ENCODE results near the gene CTBP1.

CTBP1 gene

DNA sequence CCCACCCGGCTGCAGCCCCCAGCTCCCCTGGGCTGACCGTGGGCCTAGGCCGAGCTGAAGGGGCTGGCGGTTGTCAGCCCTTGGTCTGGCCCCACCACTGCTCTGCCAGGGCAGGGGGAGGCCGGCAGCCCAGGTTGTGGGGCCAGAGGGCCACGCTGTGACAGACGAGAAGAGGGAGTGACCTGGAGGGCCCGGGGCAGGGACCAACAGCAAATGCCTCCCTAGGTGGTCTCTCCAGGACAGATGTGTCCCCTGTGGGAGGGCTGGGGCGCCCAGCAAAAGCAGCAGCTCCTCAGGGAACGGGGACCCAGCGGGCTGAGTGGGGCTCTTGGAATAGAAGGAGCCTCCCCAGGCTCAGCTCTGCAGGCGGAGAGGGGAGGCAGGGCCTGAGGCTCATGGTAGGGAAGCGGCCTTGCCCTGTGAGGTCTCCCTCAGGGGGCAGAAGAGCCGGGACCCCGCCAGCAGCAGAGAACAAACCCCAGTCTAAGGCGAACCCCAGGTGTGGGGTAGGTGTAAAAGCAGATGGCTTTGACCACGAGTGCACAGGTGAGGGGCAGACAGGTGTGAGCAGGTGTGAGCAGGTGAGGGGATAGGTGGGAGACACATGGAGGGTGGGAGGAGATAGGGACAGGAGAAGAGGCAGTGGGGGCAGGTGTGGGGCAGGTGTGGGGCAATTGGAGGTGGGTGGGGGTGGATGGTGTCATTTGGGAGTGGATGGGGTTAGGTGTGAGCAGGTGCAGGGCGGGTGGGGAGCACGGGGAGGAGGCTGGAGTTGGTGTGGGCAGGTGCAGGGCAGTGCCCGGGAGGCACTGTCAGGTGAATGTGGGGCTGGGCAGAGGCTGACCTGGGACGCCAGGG is 42.4 kb downstream of the CTBP1 start:
- Histone ChIP-seq H3K27ac (ENCODE audit: insufficient read depth in 1 of 2, low read depth in 1 of 2, low read length in 2 of 2, poor library complexity in 1 of 2, severe bottlenecking in 2 of 2) (no peak overlapping the region), H3K27me3 (replicated peaks in 2 of 5; ENCODE audit: control insufficient read depth in 4 of 5, insufficient read depth in 5 of 5, low read length in 4 of 5) (no peaks in the 10 kb centered on the region), H3K4me1 (ENCODE audit: control extremely low read depth in 1 of 4, control insufficient read depth in 4 of 4, insufficient read depth in 4 of 4, low read length in 3 of 4) (peaks cover 0 to 28% (median 16%) of the 10 kb centered on the region in 4 experiments), H3K9me3 (ENCODE audit: control extremely low read depth in 1 of 5, control insufficient read depth in 4 of 5, insufficient read depth in 2 of 5, low read depth in 1 of 5, low read length in 4 of 5) (no peaks in the 10 kb centered on the region), H3K4me3 (ENCODE audit: control insufficient read depth in 1 of 7, extremely low read depth in 1 of 7, insufficient read depth in 4 of 7, low read depth in 2 of 7, low read length in 6 of 7) (no peak overlapping the region), H3K36me3 (ENCODE audit: control insufficient read depth in 4 of 4, insufficient read depth in 4 of 4, low read length in 3 of 4) (peaks cover 4 to 15% (median 9%) of the 10 kb centered on the region in 4 experiments)
- ChIA-PET POLR2A (no interaction called here), CTCF (interaction anchor here (1.1 kb wide), 1 partner anchor 39 kb away, joined by 5 read pairs; no protein-coding TSS in a partner anchor)
- 95% methylated on average over 21 of the region's 21 CpGs for WGBS (ENCODE audit: insufficient coverage)
- DNase-seq = no peak

GRCh38 chr4:1205586-1206298 is 43.2 kb downstream of the CTBP1 start:
- Histone ChIP-seq H3K27me3 (replicated peaks in 2 of 5; ENCODE audit: control insufficient read depth in 4 of 5, insufficient read depth in 5 of 5, low read length in 4 of 5) (no peaks in the 10 kb centered on the region), H3K9me3 (ENCODE audit: control extremely low read depth in 1 of 5, control insufficient read depth in 4 of 5, insufficient read depth in 2 of 5, low read depth in 1 of 5, low read length in 4 of 5) (no peaks in the 10 kb centered on the region), H3K4me3 (ENCODE audit: control insufficient read depth in 1 of 7, extremely low read depth in 1 of 7, insufficient read depth in 4 of 7, low read depth in 2 of 7, low read length in 6 of 7) (no peak overlapping the region), H3K27ac (ENCODE audit: insufficient read depth in 1 of 2, low read depth in 1 of 2, low read length in 2 of 2, poor library complexity in 1 of 2, severe bottlenecking in 2 of 2) (no peak overlapping the region), H3K36me3 (ENCODE audit: control insufficient read depth in 4 of 4, insufficient read depth in 4 of 4, low read length in 3 of 4) (peaks cover 1 to 7% (median 4%) of the 10 kb centered on the region in 4 experiments), H3K4me1 (ENCODE audit: control extremely low read depth in 1 of 4, control insufficient read depth in 4 of 4, insufficient read depth in 4 of 4, low read length in 3 of 4) (peaks cover 0 to 35% (median 24%) of the 10 kb centered on the region in 4 experiments)
- CTCF ChIA-PET = interaction anchor here (1.1 kb wide), 1 partner anchor 38 kb away, joined by 5 read pairs; no protein-coding TSS in a partner anchor
- DNase-seq = no peak
- POLR2A ChIA-PET = no interaction called here
- WGBS (ENCODE audit: insufficient coverage) = 89% methylated on average over 12 of the region's 17 CpGs

- H3K4me3 ChIP-seq (ENCODE audit: control insufficient read depth in 1 of 7, extremely low read depth in 1 of 7, insufficient read depth in 4 of 7, low read depth in 2 of 7, low read length in 6 of 7) = no peak overlapping the region
- H3K27me3 ChIP-seq (replicated peaks in 2 of 5; ENCODE audit: control insufficient read depth in 4 of 5, insufficient read depth in 5 of 5, low read length in 4 of 5) = no peaks in the 10 kb centered on the region
- peaks cover 0 to 4% (median 3%) of the 10 kb centered on the region in 4 experiments for H3K36me3 ChIP-seq (ENCODE audit: control insufficient read depth in 4 of 4, insufficient read depth in 4 of 4, low read length in 3 of 4)
- H3K27ac ChIP-seq (ENCODE audit: insufficient read depth in 1 of 2, low read depth in 1 of 2, low read length in 2 of 2, poor library complexity in 1 of 2, severe bottlenecking in 2 of 2) = no peak overlapping the region
- WGBS (ENCODE audit: insufficient coverage) = 94% methylated on average over 20 of the region's 25 CpGs
- no peaks in the 10 kb centered on the region for H3K9me3 ChIP-seq (ENCODE audit: control extremely low read depth in 1 of 5, control insufficient read depth in 4 of 5, insufficient read depth in 2 of 5, low read depth in 1 of 5, low read length in 4 of 5)
- CTCF ChIA-PET = interaction anchor here (1.1 kb wide), 1 partner anchor 38 kb away, joined by 5 read pairs; no protein-coding TSS in a partner anchor
- POLR2A ChIA-PET = no interaction called here
- peaks cover 0 to 42% (median 31%) of the 10 kb centered on the region in 4 experiments for H3K4me1 ChIP-seq (ENCODE audit: control extremely low read depth in 1 of 4, control insufficient read depth in 4 of 4, insufficient read depth in 4 of 4, low read length in 3 of 4)
- DNase-seq = no peak
These were observed 43.9 kb downstream of the CTBP1 start for GRCh38 chr4:1204828-1205585.

DNA sequence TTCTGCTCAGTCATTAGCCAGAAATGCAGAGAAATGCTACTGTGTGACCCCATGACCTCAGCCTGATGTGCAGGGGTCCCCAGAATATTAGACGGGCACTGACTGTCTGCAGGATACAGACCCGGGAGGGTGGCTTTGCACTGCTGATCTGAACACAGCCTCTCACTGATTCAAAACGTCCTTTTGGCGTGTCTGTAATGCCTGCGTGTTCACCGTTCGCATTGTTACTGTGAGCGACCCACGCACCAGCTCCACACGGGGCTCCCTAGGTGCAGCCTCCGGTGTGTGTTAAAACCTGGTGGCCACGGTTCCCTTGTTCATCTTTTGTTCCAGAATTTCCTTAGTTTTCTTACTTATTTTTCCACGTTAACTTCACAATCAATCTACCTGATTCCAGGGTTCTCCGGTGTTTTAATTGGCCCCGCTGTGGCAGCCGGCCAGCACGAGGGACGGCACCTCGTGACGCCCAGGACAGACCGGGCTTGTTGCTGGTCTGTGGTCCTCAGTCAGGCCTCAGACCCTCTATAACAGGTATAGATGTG is 44.6 kb downstream of the CTBP1 start:
- 98% methylated on average over 19 of the region's 21 CpGs for WGBS (ENCODE audit: insufficient coverage)
- Histone ChIP-seq H3K4me1 (ENCODE audit: control extremely low read depth in 1 of 4, control insufficient read depth in 4 of 4, insufficient read depth in 4 of 4, low read length in 3 of 4) (peaks cover 0 to 48% (median 37%) of the 10 kb centered on the region in 4 experiments), H3K36me3 (ENCODE audit: control insufficient read depth in 4 of 4, insufficient read depth in 4 of 4, low read length in 3 of 4) (peaks cover 0 to 3% (median under 1%) of the 10 kb centered on the region in 4 experiments), H3K27me3 (replicated peaks in 2 of 5; ENCODE audit: control insufficient read depth in 4 of 5, insufficient read depth in 5 of 5, low read length in 4 of 5) (no peaks in the 10 kb centered on the region), H3K9me3 (ENCODE audit: control extremely low read depth in 1 of 5, control insufficient read depth in 4 of 5, insufficient read depth in 2 of 5, low read depth in 1 of 5, low read length in 4 of 5) (no peaks in the 10 kb centered on the region), H3K4me3 (ENCODE audit: control insufficient read depth in 1 of 7, extremely low read depth in 1 of 7, insufficient read depth in 4 of 7, low read depth in 2 of 7, low read length in 6 of 7) (no peak overlapping the region), H3K27ac (ENCODE audit: insufficient read depth in 1 of 2, low read depth in 1 of 2, low read length in 2 of 2, poor library complexity in 1 of 2, severe bottlenecking in 2 of 2) (no peak overlapping the region)
- DNase-seq = no peak
- ChIA-PET CTCF (no interaction called here), POLR2A (no interaction called here)

- peaks cover 0 to 2% (median 0%) of the 10 kb centered on the region in 5 experiments for H3K27me3 ChIP-seq (replicated peaks in 2 of 5; ENCODE audit: control insufficient read depth in 4 of 5, insufficient read depth in 5 of 5, low read length in 4 of 5)
- H3K36me3 ChIP-seq (ENCODE audit: control insufficient read depth in 4 of 4, insufficient read depth in 4 of 4, low read length in 3 of 4) = no peaks in the 10 kb centered on the region
- WGBS (ENCODE audit: insufficient coverage) = 96% methylated on average over 13 of the region's 13 CpGs
- H3K4me3 ChIP-seq (ENCODE audit: control insufficient read depth in 1 of 7, extremely low read depth in 1 of 7, insufficient read depth in 4 of 7, low read depth in 2 of 7, low read length in 6 of 7) = no peak overlapping the region
- H3K4me1 ChIP-seq (ENCODE audit: control extremely low read depth in 1 of 4, control insufficient read depth in 4 of 4, insufficient read depth in 4 of 4, low read length in 3 of 4) = peaks cover 0 to 42% (median 37%) of the 10 kb centered on the region in 4 experiments
- no peak overlapping the region for H3K27ac ChIP-seq (ENCODE audit: insufficient read depth in 1 of 2, low read depth in 1 of 2, low read length in 2 of 2, poor library complexity in 1 of 2, severe bottlenecking in 2 of 2)
- ChIA-PET CTCF (interaction anchor here (0.9 to 2.2 kb wide), 7 partner anchors 10 to 37 kb away, joined by 3 to 6 read pairs (median 3); no protein-coding TSS in a partner anchor), POLR2A (no interaction called here)
- no peak for DNase-seq
- no peaks in the 10 kb centered on the region for H3K9me3 ChIP-seq (ENCODE audit: control extremely low read depth in 1 of 5, control insufficient read depth in 4 of 5, insufficient read depth in 2 of 5, low read depth in 1 of 5, low read length in 4 of 5)
These were observed 45.8 kb downstream of the CTBP1 start for GRCh38 chr4:1203026-1203616.

- Histone ChIP-seq H3K4me3 (ENCODE audit: control insufficient read depth in 1 of 7, extremely low read depth in 1 of 7, insufficient read depth in 4 of 7, low read depth in 2 of 7, low read length in 6 of 7) (peak overlapping the region in 1 of 7 experiments; percentile 2), H3K9me3 (ENCODE audit: control extremely low read depth in 1 of 5, control insufficient read depth in 4 of 5, insufficient read depth in 2 of 5, low read depth in 1 of 5, low read length in 4 of 5) (no peaks in the 10 kb centered on the region), H3K36me3 (ENCODE audit: control insufficient read depth in 4 of 4, insufficient read depth in 4 of 4, low read length in 3 of 4) (no peaks in the 10 kb centered on the region), H3K27ac (ENCODE audit: insufficient read depth in 1 of 2, low read depth in 1 of 2, low read length in 2 of 2, poor library complexity in 1 of 2, severe bottlenecking in 2 of 2) (peak overlapping the region; percentile 25 to 33), H3K27me3 (replicated peaks in 2 of 5; ENCODE audit: control insufficient read depth in 4 of 5, insufficient read depth in 5 of 5, low read length in 4 of 5) (peaks cover 0 to 2% (median 0%) of the 10 kb centered on the region in 5 experiments), H3K4me1 (ENCODE audit: control extremely low read depth in 1 of 4, control insufficient read depth in 4 of 4, insufficient read depth in 4 of 4, low read length in 3 of 4) (peaks cover 0 to 41% (median 37%) of the 10 kb centered on the region in 4 experiments)
- DNase-seq = no peak
- 90% methylated on average over 19 of the region's 19 CpGs for WGBS (ENCODE audit: insufficient coverage)
- POLR2A ChIA-PET = no interaction called here
- CTCF ChIA-PET = interaction anchor here (0.9 to 2.2 kb wide), 6 partner anchors 11 to 37 kb away, joined by 3 to 6 read pairs (median 4); no protein-coding TSS in a partner anchor
These were observed 46.4 kb downstream of the CTBP1 start for GRCh38 chr4:1202526-1203011.
